Ramos (cell line): Measurements from ENCODE around the gene FOXF2.

Experiments
- in situ Hi-C: fragments of 300-500 bp; cut with MboI; formaldehyde crosslinking; loops from one replicate; pipeline ENCODE4 v1.14.3; 2022; ENCODE audit warnings: low sequenced_read_pairs; ENCODE audit not compliant: unreplicated experiment

FOXF2 gene

GRCh38 chr6:1436334-1437306, 47.2 kb downstream of the FOXF2 start:
- in situ Hi-C loops, result no loop called here

- in situ Hi-C loops, result no loop called here
Measured at GRCh38 chr6:1437553-1438406, 48.4 kb downstream of the FOXF2 start.

- in situ Hi-C loops, result no loop called here
Measured at GRCh38 chr6:1438471-1438881, 49.1 kb downstream of the FOXF2 start.

GRCh38 chr6:1439349-1439748, 50.0 kb downstream of the FOXF2 start:
- in situ Hi-C loops, result no loop called here

GRCh38 chr6:1442929-1443328, 53.6 kb downstream of the FOXF2 start:
- in situ Hi-C loops, result no loop called here
